Sigmoid colon (tissue), 7 donors: Measurements from ENCODE around the gene PDE7B. TPM values are rescaled to one million over a fixed set of nuclear protein-coding genes. Genes with fewer than 3 reads are reported as not detected.

ENCODE experiments used
- DNase-seq: peaks from one replicate; pipeline ENCODE4 v3.0.0-alpha.2; 2019
- H3K27ac ChIP-seq, 4 donors: fragments of 200-600 bp; sonication (generic); one replicate each; pipeline ENCODE4 v1.5.1; 2016 to 2019; ENCODE audit warnings: mild to moderate bottlenecking in 1 of 4
- H3K27me3 ChIP-seq, 3 donors: fragments of 200-600 bp; sonication (generic); one replicate each; pipeline ENCODE4 v1.5.1; 2019; ENCODE audit warnings: mild to moderate bottlenecking in 1 of 3
- H3K36me3 ChIP-seq, 4 donors: fragments of 200-600 bp; sonication (generic); one replicate each; pipeline ENCODE4 v1.5.1; 2016 to 2019
- H3K4me1 ChIP-seq, 4 donors: fragments of 200-600 bp; sonication (generic); one replicate each; pipeline ENCODE4 v1.5.1; 2017 to 2019
- H3K4me3 ChIP-seq, 4 donors: fragments of 200-600 bp; sonication (generic); one replicate each; pipeline ENCODE4 v1.5.1; 2017 to 2019; ENCODE audit warnings: mild to moderate bottlenecking in 2 of 4, moderate library complexity in 1 of 4
- H3K9me3 ChIP-seq, 4 donors: fragments of 200-600 bp in 3 of 4; sonication (generic) in 3 of 4; one replicate each; pipeline versions ENCODE4 v1.5.1 to v1.6.1; 2013 to 2019
- CTCF ChIP-seq, 4 experiments: fragments of 450-650 bp in 3 of 4; fragments of 200-600 bp in 1 of 4; IDR thresholded peaks; one replicate each; pipeline ENCODE4 v1.5.1; 2016 to 2019; ENCODE audit warnings: antibody characterized with exemption in 4 of 4, mild to moderate bottlenecking in 3 of 4, moderate library complexity in 2 of 4
- EP300 ChIP-seq, 4 donors: sonication (generic); formaldehyde crosslinking; IDR thresholded peaks; one replicate each; pipeline ENCODE4 v1.6.1; 2017; ENCODE audit warnings: antibody characterized with exemption in 4 of 4
- POLR2A ChIP-seq, 2 donors: fragments of 450-650 bp; IDR thresholded peaks; one replicate each; pipeline ENCODE4 v1.6.1; 2016; ENCODE audit warnings: antibody characterized with exemption in 2 of 2, mild to moderate bottlenecking in 2 of 2, moderate library complexity in 2 of 2
- POLR2AphosphoS5 ChIP-seq, 4 donors: sonication (generic); formaldehyde crosslinking; IDR thresholded peaks; one replicate each; pipeline ENCODE4 v1.6.1; 2017; ENCODE audit warnings: antibody characterized with exemption in 4 of 4
- WGBS, 2 donors: extraction: QIAGEN DNeasy Blood & Tissue Kit; methylation state at CpG; one replicate each; pipeline ENCODE4 v1.1.7; 2013; 5-methylcytosine and 5-hydroxymethylcytosine counted together
- intact Hi-C: fragments of 100-400 bp; cut with DNase I; formaldehyde crosslinking; loops from one replicate; pipeline ENCODE4 v1.15.1; 2023
- polyA plus RNA-seq, 3 donors: library from polyadenylated mRNA; stranded (reverse); fragments of 200-250 nt; gene quantifications; one replicate each; pipeline ENCODE4 v1.2.3, GENCODE V29; 2013
- total RNA-seq, 4 donors: library from RNA; depleted of rRNA; stranded (reverse); fragments of >200 nt; gene quantifications; one replicate each; pipeline ENCODE4 v1.1.0, GENCODE V29; 2016
- donor health status: healthy with polysubstance abuse.
- donor health status: Bipolar disorder and iron deficiency.
- donor health status: healthy.

Gene PDE7B
- total and polyA plus RNA-seq, 7 donors, result 1.1 to 10.3 (median 6.3) TPM

- intact Hi-C loops, result no loop called here
- Histone ChIP-seq H3K9me3 (no peaks in the 10 kb centered on the region), H3K36me3 (no peaks in the 10 kb centered on the region), H3K4me3 (no peak overlapping the region), H3K4me1 (no peaks in the 10 kb centered on the region), H3K27ac (no peak overlapping the region), H3K27me3 (no peaks in the 10 kb centered on the region)
- WGBS, 2 donors, result 74 to 84% methylated on average over 5 of the region's 5 CpGs
- TF ChIP-seq POLR2AphosphoS5 (IDR thresholded peaks at IDR 0.05) (no peak), EP300 (IDR thresholded peaks at IDR 0.05) (no peak), CTCF (IDR thresholded peaks at IDR 0.05) (no peak), POLR2A (IDR thresholded peaks at IDR 0.05) (no peak)
- DNase-seq, result no peak
Measured at GRCh38 chr6:135994857-135995544, 143.5 kb downstream of the PDE7B start.

GRCh38 chr6:135995545-135995898 is 144.0 kb downstream of the PDE7B start:
- 57 to 76% methylated on average over 3 of the region's 3 CpGs for WGBS, 2 donors
- DNase-seq, result no peak
- Histone ChIP-seq H3K9me3 (no peaks in the 10 kb centered on the region), H3K27ac (no peak overlapping the region), H3K36me3 (no peaks in the 10 kb centered on the region), H3K27me3 (no peaks in the 10 kb centered on the region), H3K4me3 (no peak overlapping the region), H3K4me1 (no peaks in the 10 kb centered on the region)
- intact Hi-C loops, result no loop called here
- TF ChIP-seq CTCF (IDR thresholded peaks at IDR 0.05) (no peak), POLR2AphosphoS5 (IDR thresholded peaks at IDR 0.05) (no peak), EP300 (IDR thresholded peaks at IDR 0.05) (no peak), POLR2A (IDR thresholded peaks at IDR 0.05) (no peak)

- no peaks in the 10 kb centered on the region for H3K36me3 ChIP-seq
- no peaks in the 10 kb centered on the region for H3K27me3 ChIP-seq
- H3K27ac ChIP-seq, result no peak overlapping the region
- no peak overlapping the region for H3K4me3 ChIP-seq
- no peak for TF ChIP-seq EP300 (IDR thresholded peaks at IDR 0.05)
- 93 to 95% methylated on average over 2 of the region's 2 CpGs for WGBS, 2 donors
- no peaks in the 10 kb centered on the region for H3K9me3 ChIP-seq
- intact Hi-C loops, result no loop called here
- no peaks in the 10 kb centered on the region for H3K4me1 ChIP-seq
- DNase-seq, result no peak
Measured at GRCh38 chr6:135996668-135997067, 145.2 kb downstream of the PDE7B start.

- TF ChIP-seq POLR2AphosphoS5 (IDR thresholded peaks at IDR 0.05) (no peak), CTCF (IDR thresholded peaks at IDR 0.05) (no peak), POLR2A (IDR thresholded peaks at IDR 0.05) (no peak), EP300 (IDR thresholded peaks at IDR 0.05) (no peak)
- Histone ChIP-seq H3K9me3 (no peaks in the 10 kb centered on the region), H3K4me1 (no peaks in the 10 kb centered on the region), H3K27ac (no peak overlapping the region), H3K4me3 (no peak overlapping the region), H3K36me3 (no peaks in the 10 kb centered on the region), H3K27me3 (no peaks in the 10 kb centered on the region)
- no peak for DNase-seq
- WGBS, 2 donors, result 94 to 96% methylated on average over 1 of the region's 1 CpG
- intact Hi-C loops, result no loop called here
Measured at GRCh38 chr6:135999393-135999792, 147.9 kb downstream of the PDE7B start.

- Histone ChIP-seq H3K27me3 (no peaks in the 10 kb centered on the region), H3K36me3 (no peaks in the 10 kb centered on the region), H3K27ac (no peak overlapping the region), H3K4me3 (no peak overlapping the region), H3K9me3 (peaks cover 0 to 5% (median 0%) of the 10 kb centered on the region in 4 donors), H3K4me1 (no peaks in the 10 kb centered on the region)
- 80 to 88% methylated on average over 1 of the region's 1 CpG for WGBS, 2 donors
- no peak for TF ChIP-seq EP300 (IDR thresholded peaks at IDR 0.05)
- TF ChIP-seq POLR2A (IDR thresholded peaks at IDR 0.05), result no peak
- TF ChIP-seq POLR2AphosphoS5 (IDR thresholded peaks at IDR 0.05), result no peak
- no peak for TF ChIP-seq CTCF (IDR thresholded peaks at IDR 0.05)
- intact Hi-C loops, result no loop called here
- DNase-seq, result no peak
Measured at GRCh38 chr6:136007345-136007744, 155.8 kb downstream of the PDE7B start.
